HTR-8/SVneo (cell line): ENCODE data around the gene ASCC3.

Experiments used
- DNase-seq: peaks from one replicate; pipeline ENCODE4 v3.0.0; 2011; ENCODE audit warnings: low spot score, mixed read lengths; ENCODE audit not compliant: insufficient read length
- FAIRE-seq: peaks from 2 replicates; lab custom pipeline; 2011; peaks lifted over from hg19 to GRCh38; lab: Jason Lieb, UNC

The ASCC3 gene

DNA sequence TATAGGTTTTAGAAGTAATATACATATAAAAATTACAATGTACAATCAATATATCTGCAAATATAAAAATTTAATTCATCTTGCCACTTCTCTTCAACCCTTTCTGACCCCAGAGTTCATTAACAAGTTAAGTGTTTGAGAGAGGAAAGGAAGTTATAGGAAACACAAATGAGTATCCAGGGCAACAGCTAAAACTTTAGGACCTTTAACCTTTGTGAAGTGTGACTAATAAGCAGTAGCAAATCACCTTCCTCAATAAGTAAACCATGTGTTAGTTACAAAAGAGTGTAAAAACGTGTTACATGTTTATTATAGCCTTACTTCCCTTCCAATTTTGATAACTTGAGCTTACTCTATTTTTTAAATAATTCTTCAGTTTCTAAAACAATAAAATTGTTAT is 343.0 kb downstream of the ASCC3 start:
- no peak for FAIRE-seq
- DNase-seq = no peak

DNA sequence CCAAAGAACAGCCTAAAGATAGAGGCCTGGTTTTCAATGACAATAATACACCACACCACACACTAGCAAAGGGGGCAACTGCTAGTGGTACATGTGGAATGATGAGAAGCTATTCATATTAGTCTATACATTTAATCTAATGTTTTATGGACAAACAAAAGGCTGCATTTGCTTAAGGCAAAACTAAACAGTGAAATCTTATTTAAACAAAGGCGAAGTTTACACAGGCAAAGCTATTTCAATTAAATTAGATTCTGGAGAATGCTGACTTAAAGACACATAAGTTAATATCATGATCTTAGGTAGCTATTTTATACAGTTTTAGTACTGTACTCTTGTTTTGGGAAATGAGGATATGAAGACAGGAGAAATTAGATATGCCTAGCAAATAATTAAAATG is 362.5 kb downstream of the ASCC3 start:
- DNase-seq (no peak), FAIRE-seq (no peak)

GRCh38 chr6:100517633-100518032 is 363.5 kb downstream of the ASCC3 start:
- DNase-seq = no peak
- FAIRE-seq = no peak

DNA sequence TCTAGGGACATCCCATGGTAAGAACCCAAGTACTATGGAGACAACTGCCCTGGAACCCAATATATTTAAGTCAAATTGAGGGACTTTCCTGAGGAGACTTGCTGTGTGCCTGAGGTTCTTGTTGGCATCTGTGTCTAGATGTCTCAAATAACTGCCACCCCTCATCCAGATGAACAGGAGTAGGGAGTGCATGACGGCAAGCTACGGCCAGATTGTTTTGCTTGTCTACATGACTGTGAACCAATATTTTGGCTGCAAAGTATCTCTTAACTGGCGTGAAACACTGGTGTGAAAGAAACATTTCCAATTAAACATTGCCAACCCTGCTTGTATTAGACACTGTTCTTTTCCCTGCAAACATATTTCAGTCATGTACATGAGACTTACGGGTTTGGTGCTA is 364.0 kb downstream of the ASCC3 start:
- DNase-seq = no peak
- no peak for FAIRE-seq

DNA sequence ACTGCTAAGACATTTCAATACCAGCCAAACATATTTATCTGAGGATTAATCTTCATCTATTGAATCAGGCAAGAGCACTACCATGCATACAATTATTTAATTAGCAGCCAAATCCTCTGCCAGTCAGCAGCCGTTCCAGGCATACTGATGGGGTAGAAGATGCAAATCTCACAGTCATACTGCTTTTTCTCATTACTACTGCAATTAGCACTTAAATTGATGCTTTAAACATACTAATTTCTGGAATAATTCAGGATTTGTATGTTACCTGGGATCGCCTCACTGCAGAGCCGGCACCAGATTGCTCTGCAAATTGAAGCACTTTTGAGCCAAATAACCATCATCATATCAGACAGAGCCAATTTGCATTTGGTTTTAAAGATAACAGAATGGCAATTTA is 366.5 kb downstream of the ASCC3 start:
- DNase-seq (no peak), FAIRE-seq (no peak)

DNA sequence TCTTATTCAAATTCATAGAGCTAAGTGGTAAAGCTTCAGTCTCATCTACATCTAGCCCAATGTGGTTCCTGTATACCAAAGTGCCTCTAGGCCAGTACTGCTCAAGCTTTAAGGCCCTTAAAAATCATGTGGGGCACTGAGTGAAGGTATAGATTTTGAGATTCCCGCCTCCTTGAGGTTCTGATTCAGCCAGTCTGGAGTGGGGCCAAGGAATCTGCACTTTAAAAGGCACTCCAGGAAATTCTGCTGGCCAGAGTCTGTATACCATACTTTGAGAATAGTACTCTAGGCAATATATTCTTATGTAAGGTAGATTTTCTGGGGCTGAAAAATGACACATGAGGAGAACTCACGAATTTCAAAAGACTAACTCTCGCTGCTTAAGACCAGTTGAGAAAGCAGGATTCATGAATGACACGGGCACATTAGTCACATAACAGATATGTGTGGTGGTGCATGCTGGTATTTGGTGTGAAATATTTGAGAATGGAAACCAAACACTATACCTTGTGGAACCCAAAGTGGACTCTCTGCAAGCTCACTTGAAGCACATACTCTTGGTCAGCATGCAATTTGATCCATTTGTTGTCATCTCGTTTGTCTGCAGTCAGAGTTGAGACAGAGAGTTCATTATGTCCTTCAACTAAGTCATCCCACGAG is 368.8 kb downstream of the ASCC3 start:
- FAIRE-seq (peak; percentile 9), DNase-seq (no peak)

GRCh38 chr6:100509101-100509500 is 372.0 kb downstream of the ASCC3 start:
- FAIRE-seq = no peak
- DNase-seq = no peak

- FAIRE-seq = no peak
- DNase-seq = no peak
Measured at GRCh38 chr6:100506651-100507050, 374.5 kb downstream of the ASCC3 start.

GRCh38 chr6:100504786-100505737 is 376.1 kb downstream of the ASCC3 start:
- DNase-seq (peak; percentile 40), FAIRE-seq (peak; percentile 79)

GRCh38 chr6:100503043-100503705 is 378.0 kb downstream of the ASCC3 start:
- DNase-seq (no peak), FAIRE-seq (no peak)

- no peak for FAIRE-seq
Measured at GRCh38 chr6:100493206-100493888, 387.8 kb downstream of the ASCC3 start.

DNA sequence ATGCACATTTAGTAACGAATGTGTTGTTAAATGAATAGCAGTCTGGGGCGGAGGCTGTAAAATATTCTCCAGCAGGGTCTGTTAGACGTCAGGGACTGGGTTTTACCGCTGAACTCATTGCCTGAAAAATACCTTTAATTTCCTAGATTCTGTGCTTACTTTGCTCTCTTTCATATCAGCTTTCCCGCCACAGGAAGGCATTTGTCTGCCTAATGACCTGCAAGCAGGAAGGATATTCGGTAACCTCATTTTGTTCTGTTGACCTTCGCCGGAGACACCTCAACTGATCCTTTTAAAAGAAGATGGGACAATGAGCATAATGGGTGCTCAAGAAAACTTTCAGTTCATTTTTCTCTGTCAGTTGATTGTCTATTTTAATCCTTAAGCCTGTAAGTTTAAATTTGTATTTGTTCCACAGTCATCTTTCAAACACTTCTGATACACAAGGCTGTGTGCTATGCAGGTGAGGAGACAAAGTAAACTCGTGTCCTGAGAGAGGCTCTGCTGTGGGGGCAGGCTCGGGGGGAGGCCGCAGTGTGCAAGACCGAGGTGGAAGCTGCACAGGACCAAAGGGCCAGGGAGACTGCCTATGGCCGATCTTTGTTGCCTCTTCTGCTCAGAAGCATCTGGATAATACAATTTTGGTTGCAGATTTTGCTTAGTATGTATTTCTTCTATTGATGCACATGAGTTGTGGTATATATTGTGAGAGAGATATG is 389.0 kb downstream of the ASCC3 start:
- DNase-seq (no peak), FAIRE-seq (no peak)

More at GRCh38 chr6:100493206-100493888, 387.8 kb downstream of the ASCC3 start:
- no peak for DNase-seq

DNA sequence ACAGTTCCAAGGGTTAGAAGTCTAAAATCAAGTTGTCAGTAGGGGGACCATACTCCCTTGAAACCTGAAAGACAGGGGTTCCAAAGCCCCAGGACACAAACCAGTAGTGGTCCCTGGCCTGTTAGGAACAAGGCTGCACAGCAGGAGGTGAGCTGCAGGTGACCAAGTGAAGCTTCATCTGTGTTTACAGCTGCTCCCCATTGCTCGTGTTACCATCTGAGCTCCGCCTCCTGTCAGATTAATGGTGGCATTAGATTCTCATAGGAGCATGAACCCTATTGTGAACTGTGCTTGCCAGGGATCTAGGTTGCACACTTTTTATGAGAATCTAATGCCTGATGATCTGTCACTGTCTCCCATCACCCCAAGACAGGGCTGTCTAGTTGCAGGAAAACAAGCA is 391.1 kb downstream of the ASCC3 start:
- DNase-seq (no peak), FAIRE-seq (no peak)

DNA sequence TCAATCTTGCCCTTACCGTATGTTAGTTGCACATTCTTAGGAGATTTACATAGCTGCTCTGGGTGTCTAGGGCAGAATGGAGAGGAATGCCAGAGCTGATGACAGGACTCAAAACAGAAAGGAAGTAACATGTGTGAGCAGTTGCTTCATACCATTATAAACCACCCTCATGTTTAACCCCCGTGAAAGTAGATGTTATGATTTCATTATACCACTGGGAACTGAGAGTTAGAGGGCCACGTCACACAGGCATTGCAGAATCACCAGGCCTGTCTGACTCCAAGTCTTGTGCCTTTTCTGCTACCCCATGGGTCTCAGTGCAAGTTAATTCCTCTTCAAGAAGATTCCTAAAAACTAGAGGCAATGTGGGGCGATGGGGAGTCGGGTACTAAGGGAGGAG is 392.9 kb downstream of the ASCC3 start:
- DNase-seq (no peak), FAIRE-seq (no peak)

GRCh38 chr6:100487638-100488037 is 393.5 kb downstream of the ASCC3 start:
- FAIRE-seq (no peak), DNase-seq (no peak)

DNA sequence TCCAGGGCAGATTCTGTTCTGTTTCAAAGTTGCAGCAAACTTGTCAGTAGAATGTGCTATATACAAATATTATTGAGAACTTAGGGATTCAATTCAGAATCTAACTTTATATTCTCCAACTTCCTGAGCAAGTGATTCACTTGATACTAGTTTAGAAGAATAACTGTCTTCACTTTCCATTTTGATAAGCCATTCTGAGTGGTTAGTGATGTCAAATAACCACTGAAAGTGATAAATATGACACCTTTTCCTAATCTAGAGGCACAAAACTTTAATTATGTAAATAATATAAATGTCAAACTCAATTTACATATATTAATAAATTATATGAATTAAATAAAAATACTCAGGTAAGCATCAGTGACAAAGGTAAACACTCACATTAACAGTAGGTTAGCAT is 395.9 kb downstream of the ASCC3 start:
- no peak for FAIRE-seq

DNA sequence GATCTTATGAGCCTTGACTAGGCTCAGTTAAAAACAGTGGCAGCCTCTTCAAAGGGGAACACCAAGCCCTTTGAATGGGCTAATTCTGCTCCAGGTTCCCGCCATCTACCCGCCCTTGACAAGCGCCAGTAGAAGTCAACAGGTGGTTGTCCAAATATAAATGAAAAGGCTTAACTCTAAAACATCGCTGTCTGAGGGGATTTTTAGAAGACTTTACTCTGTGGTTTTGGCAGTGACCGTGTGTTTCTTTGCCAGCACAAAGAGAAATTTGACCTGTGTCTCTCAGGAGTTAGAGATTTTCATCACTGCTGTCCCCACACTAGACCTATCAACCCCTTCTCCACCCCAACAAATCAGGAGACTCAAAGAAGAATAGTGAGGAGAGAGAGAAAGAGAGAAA is 396.7 kb downstream of the ASCC3 start:
- no peak for FAIRE-seq

More for the DNA sequence above, 395.9 kb downstream of the ASCC3 start:
- no peak for DNase-seq

GRCh38 chr6:100482698-100483097 is 398.4 kb downstream of the ASCC3 start:
- DNase-seq (no peak), FAIRE-seq (no peak)

More for the DNA sequence above, 396.7 kb downstream of the ASCC3 start:
- DNase-seq = no peak

- FAIRE-seq (no peak), DNase-seq (peak; percentile 30)
Measured at GRCh38 chr6:100479179-100480035, 401.7 kb downstream of the ASCC3 start.
